IMR-90 (cell line): ENCODE measurements around the gene MIS18A. TPM values are rescaled to one million over a fixed set of nuclear protein-coding genes. Genes with fewer than 3 reads are reported as not detected.
A peak's percentile ranks its signal among the peaks of the same experiment; 100 is the strongest.

Source experiments
- ATAC-seq: fragments of 200-7000 bp; cut with Tn5 transposase; 2 replicates; pipeline ENCODE4 v1.9.1; 2020; ENCODE audit warnings: low read depth, mild to moderate bottlenecking, moderate library complexity
- BruUV-seq: library from RNA; stranded (reverse); fragments of 400-500 nt; replicated peaks from 2 replicates; lab custom pipeline; 2021; lab: Mats Ljungman, UMichigan
- CTCF ChIA-PET: fragments of 300-600 bp; formaldehyde crosslinking; extraction: SDS; loops from one replicate; lab custom pipeline; 2021; ENCODE audit warnings: antibody characterized with exemption; lab: Yijun Ruan, JAX
- POLR2A ChIA-PET: fragments of 300-600 bp; sonication (Branson Sonifier 250); formaldehyde crosslinking; loops from one replicate; lab custom pipeline; 2022; ENCODE audit warnings: antibody characterized with exemption; ENCODE audit not compliant: unreplicated experiment; lab: Charles Lee
- DNase-seq: peaks from one replicate; pipeline ENCODE4 v3.0.0; 2013
- H2AFZ ChIP-seq: replicated peaks from 2 replicates; pipeline ENCODE3; 2013; ENCODE audit warnings: low read length, mild to moderate bottlenecking; ENCODE audit not compliant: poor library complexity
- H2AK5ac ChIP-seq: 2 replicates; pipeline ENCODE4 v1.6.1; 2013; ENCODE audit warnings: low read depth, low read length, inconsistent platforms
- H2AK9ac ChIP-seq: replicated peaks from 2 replicates; pipeline ENCODE3; 2013; ENCODE audit warnings: mild to moderate bottlenecking, low read depth, low read length, moderate library complexity; ENCODE audit not compliant: poor library complexity
- H2BK120ac ChIP-seq: 2 replicates; pipeline ENCODE4 v1.6.1; 2013; ENCODE audit warnings: low read depth, low read length, inconsistent platforms
- H2BK15ac ChIP-seq: 3 replicates; pipeline ENCODE4 v1.6.1; 2013; ENCODE audit warnings: low read depth, low read length, inconsistent platforms
- H2BK20ac ChIP-seq: 2 replicates; pipeline ENCODE4 v1.6.1; 2013; ENCODE audit warnings: low read depth, mild to moderate bottlenecking, inconsistent platforms, low read length, moderate library complexity
- H2BK5ac ChIP-seq: 2 replicates; pipeline ENCODE4 v1.6.1; 2013; ENCODE audit warnings: mild to moderate bottlenecking, low read depth, low read length, inconsistent platforms; ENCODE audit not compliant: poor library complexity, severe bottlenecking
- H3K14ac ChIP-seq: replicated peaks from 2 replicates; pipeline ENCODE4 v1.6.1; 2013; ENCODE audit warnings: low read depth, low read length, inconsistent platforms
- H3K18ac ChIP-seq: 2 replicates; pipeline ENCODE4 v1.6.1; 2013; ENCODE audit warnings: low read depth, low read length, control low read depth
- H3K23ac ChIP-seq: 2 replicates; pipeline ENCODE4 v1.6.1; 2013; ENCODE audit warnings: low read depth, low read length, inconsistent platforms
- H3K27ac ChIP-seq: 2 replicates; pipeline ENCODE4 v1.5.1; 2013; ENCODE audit warnings: mild to moderate bottlenecking, control low read depth, low read length; ENCODE audit not compliant: insufficient read depth
- H3K27me3 ChIP-seq: 2 replicates; pipeline ENCODE4 v1.6.1; 2013; ENCODE audit warnings: low read length; ENCODE audit not compliant: control insufficient read depth, insufficient read depth
- H3K36me3 ChIP-seq: 2 replicates; pipeline ENCODE4 v1.6.1; 2013; ENCODE audit warnings: low read length, mixed read lengths; ENCODE audit not compliant: control insufficient read depth, insufficient read depth
- H3K4ac ChIP-seq: 2 replicates; pipeline ENCODE4 v1.6.1; 2013; ENCODE audit warnings: low read depth, low read length, inconsistent platforms
- H3K4me1 ChIP-seq: 2 replicates; pipeline ENCODE4 v1.6.1; 2013; ENCODE audit warnings: low read length, mixed read lengths; ENCODE audit not compliant: control insufficient read depth, insufficient read depth
- H3K4me2 ChIP-seq: 2 replicates; pipeline ENCODE4 v1.6.1; 2013; ENCODE audit warnings: low read depth, mild to moderate bottlenecking, control low read depth, low read length, moderate library complexity
- H3K4me3 ChIP-seq: 2 replicates; pipeline ENCODE4 v1.5.1; 2013; ENCODE audit warnings: low read depth, mild to moderate bottlenecking, control low read depth, low read length, moderate library complexity; ENCODE audit not compliant: insufficient read depth
- H3K56ac ChIP-seq: 2 replicates; pipeline ENCODE4 v1.6.1; 2013; ENCODE audit warnings: low read length, inconsistent platforms; ENCODE audit not compliant: insufficient read depth; ENCODE audit errors: extremely low read depth
- H3K79me1 ChIP-seq, 2 experiments: 2 replicates each; pipeline ENCODE4 v1.6.1; 2013; ENCODE audit warnings: low read length in 2 of 2, inconsistent platforms in 1 of 2, low read depth in 1 of 2
- H3K9ac ChIP-seq: 2 replicates; pipeline ENCODE4 v1.6.1; 2013; ENCODE audit warnings: low read depth, low read length, control low read depth
- H3K9me1 ChIP-seq: 2 replicates; pipeline ENCODE4 v1.6.1; 2013; ENCODE audit warnings: low read length, inconsistent platforms; ENCODE audit not compliant: insufficient read depth
- H3K9me3 ChIP-seq: 2 replicates; pipeline ENCODE4 v1.6.1; 2013; ENCODE audit warnings: low read length; ENCODE audit not compliant: control insufficient read depth, insufficient read depth
- H4K20me1 ChIP-seq: 2 replicates; pipeline ENCODE4 v1.6.1; 2013; ENCODE audit warnings: low read length, inconsistent platforms; ENCODE audit not compliant: insufficient read depth
- H4K5ac ChIP-seq: 2 replicates; pipeline ENCODE4 v1.6.1; 2013; ENCODE audit warnings: mild to moderate bottlenecking, low read depth, low read length, control low read depth
- H4K8ac ChIP-seq, 2 experiments: 2 replicates each; pipeline ENCODE4 v1.6.1; 2013; ENCODE audit warnings: low read depth in 2 of 2, low read length in 2 of 2, control low read depth in 1 of 2, inconsistent platforms in 1 of 2
- H4K91ac ChIP-seq: 2 replicates; pipeline ENCODE4 v1.6.1; 2013; ENCODE audit warnings: low read depth, low read length, inconsistent platforms; ENCODE audit not compliant: insufficient read depth
- BHLHE40 ChIP-seq: fragments of 150-350 bp; IDR thresholded peaks from 2 replicates; pipeline ENCODE4 v1.6.1; 2016; ENCODE audit warnings: mild to moderate bottlenecking, low read depth, low read length
- CEBPB ChIP-seq: IDR thresholded peaks from 2 replicates; pipeline ENCODE4 v1.6.1; 2012; ENCODE audit warnings: low read depth, low read length, improper control_type of control experiment
- CHD1 ChIP-seq: IDR thresholded peaks from 2 replicates; pipeline ENCODE4 v1.6.1; 2012; ENCODE audit warnings: low read depth, low read length, improper control_type of control experiment
- CTCF ChIP-seq: conservative IDR thresholded peaks from 2 replicates; pipeline ENCODE4 v1.5.1; 2012; ENCODE audit warnings: mild to moderate bottlenecking, low read depth, low read length, improper control_type of control experiment
- FOS ChIP-seq: fragments of 150-350 bp; IDR thresholded peaks from 2 replicates; pipeline ENCODE4 v1.6.1; 2016; ENCODE audit warnings: low read depth, low read length
- MAFK ChIP-seq: IDR thresholded peaks from 2 replicates; pipeline ENCODE4 v1.6.1; 2012; ENCODE audit warnings: low read depth, low read length, improper control_type of control experiment
- MAZ ChIP-seq: IDR thresholded peaks from 2 replicates; pipeline ENCODE4 v1.6.1; 2012; ENCODE audit warnings: low read depth, mild to moderate bottlenecking, low read length, improper control_type of control experiment, moderate library complexity, borderline replicate concordance
- MXI1 ChIP-seq: IDR thresholded peaks from 2 replicates; pipeline ENCODE4 v1.6.1; 2012; ENCODE audit warnings: low read depth, mild to moderate bottlenecking, low read length, moderate library complexity, borderline replicate concordance
- NFE2L2 ChIP-seq: fragments of 150-350 bp; IDR thresholded peaks from 2 replicates; pipeline ENCODE4 v1.6.1; 2016; ENCODE audit warnings: low read depth, mild to moderate bottlenecking, low read length
- POLR2A ChIP-seq: IDR thresholded peaks from 2 replicates; pipeline ENCODE4 v1.6.1; 2012; ENCODE audit warnings: mild to moderate bottlenecking, low read depth, low read length
- RAD21 ChIP-seq: IDR thresholded peaks from 2 replicates; pipeline ENCODE4 v1.6.1; 2012; ENCODE audit warnings: low read length, improper control_type of control experiment
- RCOR1 ChIP-seq: IDR thresholded peaks from 2 replicates; pipeline ENCODE4 v1.6.1; 2012; ENCODE audit warnings: mild to moderate bottlenecking, low read length, improper control_type of control experiment; ENCODE audit not compliant: insufficient replicate concordance
- RFX5 ChIP-seq: IDR thresholded peaks from 2 replicates; pipeline ENCODE4 v1.8.0; 2012; ENCODE audit warnings: low read depth, mild to moderate bottlenecking, low read length, moderate library complexity
- SMC3 ChIP-seq: fragments of 150-350 bp; IDR thresholded peaks from 2 replicates; pipeline ENCODE4 v1.6.1; 2016; ENCODE audit warnings: low read depth, mild to moderate bottlenecking, antibody characterized with exemption, low read length, moderate library complexity
- WGBS, 2 experiments: methylation state at CpG; one replicate each; pipeline versions ENCODE4 v1.1.5 to v1.1.7; 2013; ENCODE audit warnings: missing lambda C conversion rate in 2 of 2; ENCODE audit not compliant: insufficient read length in 1 of 2; ENCODE audit errors: extremely low coverage in 2 of 2; 5-methylcytosine and 5-hydroxymethylcytosine counted together
- dilution Hi-C: fragments of 300-500 bp; cut with HindIII; formaldehyde crosslinking; loops from one replicate; pipeline ENCODE4 v1.14.3; 2018; ENCODE audit warnings: low sequenced_read_pairs; ENCODE audit not compliant: unreplicated experiment
- in situ Hi-C: fragments of 300-500 bp; cut with MboI; formaldehyde crosslinking; loops from 3 replicates; pipeline ENCODE4 v1.14.3; 2019; ENCODE audit warnings: low sequenced_read_pairs, inconsistent platforms, mixed read lengths
- intact Hi-C: fragments of 100-400 bp; cut with micrococcal nuclease; formaldehyde crosslinking; loops from 2 replicates; pipeline ENCODE4 v1.10.0; 2022
- polyA plus RNA-seq, 3 experiments: library from polyadenylated mRNA; depleted of rRNA; stranded (reverse); fragments of >200 nt; gene quantifications; 2 replicates each; pipeline ENCODE4 v1.2.3, GENCODE V29; 2012; ENCODE audit warnings: low replicate concordance in 1 of 3
- total RNA-seq: library from RNA; depleted of rRNA; stranded (reverse); fragments of >200 nt; gene quantifications from 2 replicates; pipeline ENCODE4 v1.2.3, GENCODE V29; 2012
- TF ChIP-seq, protein P1 (sequence below): fragments of 150-350 bp; IDR thresholded peaks from 2 replicates; pipeline ENCODE4 v1.6.1; 2017; ENCODE audit warnings: mild to moderate bottlenecking, antibody characterized with exemption, low read length, low read depth
- TF ChIP-seq, protein P2 (sequence below): fragments of 150-350 bp; IDR thresholded peaks from 2 replicates; pipeline ENCODE4 v1.6.1; 2016; ENCODE audit warnings: low read depth, mild to moderate bottlenecking, low read length, moderate library complexity, borderline replicate concordance

MIS18A gene
- total and polyA plus RNA-seq, 2 of the 4 experiments (the other 2 are of a cell fraction), result 4.5 to 7.6 TPM

DNA sequence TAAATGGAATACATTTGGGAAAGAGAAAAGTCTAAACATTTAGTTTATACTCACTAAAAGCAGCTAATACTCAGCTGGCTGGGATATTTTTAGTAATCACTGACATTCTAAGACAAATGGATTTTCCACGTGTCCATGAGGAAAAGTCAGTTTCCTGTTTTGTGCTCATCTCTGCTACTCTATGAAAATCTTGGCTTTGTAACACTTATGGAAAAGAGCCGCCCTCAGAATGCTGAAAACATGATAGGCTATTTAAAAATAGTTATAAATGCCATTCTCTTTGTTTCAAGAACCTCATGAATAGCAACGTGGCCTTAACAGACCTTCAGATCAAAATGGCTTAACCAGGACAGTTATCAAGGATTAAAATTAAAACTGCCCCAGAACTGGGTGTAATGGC, 49.7 kb upstream of the MIS18A start:
- DNase-seq (peak; percentile 64), ATAC-seq (peak; percentile 30; the same call in 1 of the 2 replicates)
- Histone ChIP-seq H3K9me3 (no peaks in the 10 kb centered on the region), H3K27me3 (no peaks in the 10 kb centered on the region), H3K56ac (no peak overlapping the region), H2BK5ac (peak overlapping the region; percentile 24), H2AK9ac (peak overlapping the region; percentile 70), H3K9me1 (peaks cover 10% of the 10 kb centered on the region), H3K79me1 (peaks cover 6 to 26% of the 10 kb centered on the region in 2 experiments; a peak in 3 of 4 replicates), H3K4me2 (no peak overlapping the region), H3K27ac (peak overlapping the region; percentile 22; the same call in 1 of the 2 replicates), H4K20me1 (no peaks in the 10 kb centered on the region; the same call in 1 of the 2 replicates), H3K9ac (no peak overlapping the region), H4K8ac (no peak overlapping the region; a peak in 1 of 4 replicates), H3K18ac (no peak overlapping the region), H3K23ac (no peak overlapping the region), H3K36me3 (peaks cover 38% of the 10 kb centered on the region), H4K5ac (no peak overlapping the region), H4K91ac (no peak overlapping the region), H3K4ac (peak overlapping the region; percentile 31; the same call in 1 of the 2 replicates), H2BK120ac (0 out of 2 replicates have a peak overlapping the region, but pooled peaks have one; percentile 63), H2AK5ac (no peak overlapping the region; the same call in 1 of the 2 replicates), H3K4me1 (peaks cover 9% of the 10 kb centered on the region), H2BK20ac (no peak overlapping the region), H2AFZ (no peak overlapping the region), H3K14ac (peak overlapping the region; percentile 25; the same call in 1 of the 2 replicates), H3K4me3 (no peak overlapping the region), H2BK15ac (no peak overlapping the region; the same call in 2 of the 3 replicates)
- no TSS peak for BruUV-seq
- dilution Hi-C loops, result no loop called here
- intact Hi-C loops, result loop anchor here (1.0 kb wide), 1 partner anchor 273 kb away; no protein-coding TSS in a partner anchor
- in situ Hi-C loops, result no loop called here
- CTCF ChIA-PET, result no interaction called here
- TF ChIP-seq MAFK (no peak), SMC3 (no peak), MAZ (no peak), FOS (no peak), CHD1 (no peak), BHLHE40 (no peak), POLR2A (no peak), NFE2L2 (no peak), CEBPB (no peak), RAD21 (no peak), RCOR1 (no peak), CTCF (no peak), MXI1 (no peak), RFX5 (no peak)
- TF ChIP-seq, protein P1, sequence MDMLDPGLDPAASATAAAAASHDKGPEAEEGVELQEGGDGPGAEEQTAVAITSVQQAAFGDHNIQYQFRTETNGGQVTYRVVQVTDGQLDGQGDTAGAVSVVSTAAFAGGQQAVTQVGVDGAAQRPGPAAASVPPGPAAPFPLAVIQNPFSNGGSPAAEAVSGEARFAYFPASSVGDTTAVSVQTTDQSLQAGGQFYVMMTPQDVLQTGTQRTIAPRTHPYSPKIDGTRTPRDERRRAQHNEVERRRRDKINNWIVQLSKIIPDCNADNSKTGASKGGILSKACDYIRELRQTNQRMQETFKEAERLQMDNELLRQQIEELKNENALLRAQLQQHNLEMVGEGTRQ, result no peak
- TF ChIP-seq, protein P2, sequence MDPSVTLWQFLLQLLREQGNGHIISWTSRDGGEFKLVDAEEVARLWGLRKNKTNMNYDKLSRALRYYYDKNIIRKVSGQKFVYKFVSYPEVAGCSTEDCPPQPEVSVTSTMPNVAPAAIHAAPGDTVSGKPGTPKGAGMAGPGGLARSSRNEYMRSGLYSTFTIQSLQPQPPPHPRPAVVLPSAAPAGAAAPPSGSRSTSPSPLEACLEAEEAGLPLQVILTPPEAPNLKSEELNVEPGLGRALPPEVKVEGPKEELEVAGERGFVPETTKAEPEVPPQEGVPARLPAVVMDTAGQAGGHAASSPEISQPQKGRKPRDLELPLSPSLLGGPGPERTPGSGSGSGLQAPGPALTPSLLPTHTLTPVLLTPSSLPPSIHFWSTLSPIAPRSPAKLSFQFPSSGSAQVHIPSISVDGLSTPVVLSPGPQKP, result no peak
- no CpG with 5 or more reads among the region's 3 CpGs for WGBS, 2 experiments
- POLR2A ChIA-PET, result no interaction called here
